HG02943 (cell line): ENCODE data around the gene CD53.
"Not testable (repeated sequence)": the region's sequence is repeated elsewhere in the genome, so short reads cannot be mapped to it uniquely, and the experiment has no call there.

ENCODE experiments used
- ATAC-seq: cut with Tn5 transposase; IDR thresholded peaks from one replicate; pipeline ENCODE4 v1.9.1; 2021; ENCODE audit warnings: mild to moderate bottlenecking, low read depth, moderate library complexity; ENCODE audit not compliant: unreplicated experiment

The CD53 gene

GRCh38 chr1:110872745-110873720 is at the start of gene CD53:
Gene CD53 (plus strand): TSS chr1:110873148. CDS start chr1:110891409, 18,261 bp downstream.
- ATAC-seq: peak; percentile 52

- ATAC-seq: no peak
These were observed 48.8 kb upstream of the CD53 start for GRCh38 chr1:110824192-110824591.

GRCh38 chr1:110829955-110830553 is 42.9 kb upstream of the CD53 start:
- ATAC-seq: no peak

GRCh38 chr1:110833779-110834178 is 39.2 kb upstream of the CD53 start:
- ATAC-seq: not testable (repeated sequence)

- no peak for ATAC-seq
These were observed 26.1 kb upstream of the CD53 start for GRCh38 chr1:110846861-110847260.

GRCh38 chr1:110850145-110850544 is 22.8 kb upstream of the CD53 start:
- no peak for ATAC-seq

- no peak for ATAC-seq
These were observed 22.3 kb upstream of the CD53 start for GRCh38 chr1:110850627-110851026.

GRCh38 chr1:110853135-110853534 is 19.8 kb upstream of the CD53 start:
- no peak for ATAC-seq

- ATAC-seq: no peak
These were observed 16.5 kb upstream of the CD53 start for GRCh38 chr1:110856410-110856809.

- no peak for ATAC-seq
These were observed 14.7 kb upstream of the CD53 start for GRCh38 chr1:110857964-110858948.

GRCh38 chr1:110859062-110859461 is 13.9 kb upstream of the CD53 start:
- ATAC-seq: no peak

GRCh38 chr1:110860174-110860573 is 12.8 kb upstream of the CD53 start:
- ATAC-seq: no peak

- ATAC-seq: not testable (repeated sequence)
These were observed 12.3 kb upstream of the CD53 start for GRCh38 chr1:110860620-110861019.

- not testable (repeated sequence) for ATAC-seq
These were observed 11.0 kb upstream of the CD53 start for GRCh38 chr1:110861942-110862341.

GRCh38 chr1:110864287-110864686 is 8.7 kb upstream of the CD53 start:
- ATAC-seq: no peak

- no peak for ATAC-seq
These were observed 2.1 kb upstream of the CD53 start for GRCh38 chr1:110870721-110871388.

GRCh38 chr1:110872366-110872744 is 593 bp upstream of the CD53 start:
- no peak for ATAC-seq

GRCh38 chr1:110873856-110874255 is 908 bp downstream of the CD53 start:
- no peak for ATAC-seq

GRCh38 chr1:110874324-110875215 is 1.6 kb downstream of the CD53 start:
- no peak for ATAC-seq
